ENCODE results near the gene DSTYK.
"Not testable (repeated sequence)": the region's sequence is repeated elsewhere in the genome, so short reads cannot be mapped to it uniquely, and the experiment has no call there.

The DSTYK gene

GRCh38 chr1:205180331-205180730 lies 31.2 kb downstream of the DSTYK start:
- not testable (repeated sequence) for H3K27ac ChIP-seq (ENCODE audit: low read depth in 2 of 2, low read length in 2 of 2); H3K4me3 ChIP-seq (ENCODE audit: low read length in 2 of 2); H3K27me3 ChIP-seq (ENCODE audit: control insufficient read depth in 2 of 2, insufficient read depth in 2 of 2, low read length in 2 of 2); H3K36me3 ChIP-seq (ENCODE audit: control insufficient read depth in 2 of 2, insufficient read depth in 2 of 2, low read length in 2 of 2); H3K9me3 ChIP-seq (ENCODE audit: control insufficient read depth in 2 of 2, low read length in 2 of 2); H3K4me1 ChIP-seq (ENCODE audit: control insufficient read depth in 2 of 2, insufficient read depth in 2 of 2, low read length in 2 of 2); H3K9ac ChIP-seq (ENCODE audit: low read depth in 1 of 2, low read length in 2 of 2)

GRCh38 chr1:205179842-205180241 lies 31.7 kb downstream of the DSTYK start:
- Histone ChIP-seq H3K4me3 (ENCODE audit: low read length in 2 of 2) (no peak overlapping the region), H3K27me3 (ENCODE audit: control insufficient read depth in 2 of 2, insufficient read depth in 2 of 2, low read length in 2 of 2) (no peaks in the 10 kb centered on the region), H3K4me1 (ENCODE audit: control insufficient read depth in 2 of 2, insufficient read depth in 2 of 2, low read length in 2 of 2) (peaks cover 0 to 3% of the 10 kb centered on the region in 2 donors), H3K36me3 (ENCODE audit: control insufficient read depth in 2 of 2, insufficient read depth in 2 of 2, low read length in 2 of 2) (peaks cover 0 to 3% of the 10 kb centered on the region in 2 donors), H3K27ac (ENCODE audit: low read depth in 2 of 2, low read length in 2 of 2) (no peak overlapping the region), H3K9ac (ENCODE audit: low read depth in 1 of 2, low read length in 2 of 2) (no peak overlapping the region), H3K9me3 (ENCODE audit: control insufficient read depth in 2 of 2, low read length in 2 of 2) (no peaks in the 10 kb centered on the region)

DNA sequence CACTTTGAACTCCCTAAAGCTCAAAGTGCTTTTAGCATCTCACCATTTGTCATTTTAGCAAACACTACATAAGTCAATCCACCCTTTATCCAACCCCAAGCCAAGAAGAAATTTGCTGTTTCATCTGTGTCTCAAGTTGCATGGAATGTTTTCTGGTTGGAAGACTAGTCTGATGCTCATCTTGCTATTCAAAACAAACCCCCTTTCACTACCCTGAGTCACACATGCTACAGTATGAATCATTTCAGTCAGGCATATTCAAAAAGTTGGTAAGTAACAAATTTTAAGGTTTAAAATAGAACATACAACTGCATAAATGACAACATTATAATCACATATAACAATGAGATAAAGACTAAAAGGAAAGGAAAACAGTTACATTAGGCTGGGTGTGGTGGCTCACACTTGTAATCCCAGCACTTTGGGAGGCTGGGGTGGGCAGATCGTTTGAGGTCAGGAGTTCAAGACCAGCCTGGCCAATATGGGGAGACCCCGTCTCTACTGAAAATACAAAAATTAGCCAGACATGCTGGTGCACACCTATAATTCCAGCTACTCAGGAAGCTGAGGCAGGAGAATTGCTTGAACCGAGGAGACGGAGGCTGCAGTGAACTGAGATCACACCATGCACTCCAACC lies 38.7 kb downstream of the DSTYK start:
- H3K36me3 ChIP-seq (ENCODE audit: control insufficient read depth in 2 of 2, insufficient read depth in 2 of 2, low read length in 2 of 2), result peaks cover 4 to 12% of the 10 kb centered on the region in 2 donors
- no peaks in the 10 kb centered on the region for H3K4me1 ChIP-seq (ENCODE audit: control insufficient read depth in 2 of 2, insufficient read depth in 2 of 2, low read length in 2 of 2)
- no peaks in the 10 kb centered on the region for H3K27me3 ChIP-seq (ENCODE audit: control insufficient read depth in 2 of 2, insufficient read depth in 2 of 2, low read length in 2 of 2)
- no peaks in the 10 kb centered on the region for H3K9me3 ChIP-seq (ENCODE audit: control insufficient read depth in 2 of 2, low read length in 2 of 2)
- H3K27ac ChIP-seq (ENCODE audit: low read depth in 2 of 2, low read length in 2 of 2), result no peak overlapping the region
- no peak overlapping the region for H3K4me3 ChIP-seq (ENCODE audit: low read length in 2 of 2)
- no peak overlapping the region for H3K9ac ChIP-seq (ENCODE audit: low read depth in 1 of 2, low read length in 2 of 2)

DNA sequence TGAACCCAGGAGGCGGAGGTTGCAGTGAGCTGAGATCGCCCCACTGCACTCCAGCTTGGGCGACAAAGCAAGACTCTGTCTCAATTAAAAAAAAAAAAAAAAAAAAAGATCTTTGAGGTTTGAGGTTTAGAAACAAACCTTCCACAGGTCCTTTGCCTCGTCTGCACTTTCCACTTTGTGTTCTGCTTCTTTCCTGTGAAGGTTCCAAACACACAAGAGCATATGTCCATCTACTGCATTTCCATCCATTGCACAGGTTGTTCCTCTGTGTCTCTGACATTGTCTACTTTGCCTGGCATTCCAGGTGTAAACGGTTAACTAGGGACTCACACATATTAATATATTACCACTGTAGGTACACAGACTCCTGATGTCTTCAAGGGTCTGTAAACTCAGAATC lies 40.1 kb downstream of the DSTYK start:
- no peak overlapping the region for H3K9ac ChIP-seq (ENCODE audit: low read depth in 1 of 2, low read length in 2 of 2)
- H3K36me3 ChIP-seq (ENCODE audit: control insufficient read depth in 2 of 2, insufficient read depth in 2 of 2, low read length in 2 of 2), result peaks cover 4 to 15% of the 10 kb centered on the region in 2 donors
- H3K9me3 ChIP-seq (ENCODE audit: control insufficient read depth in 2 of 2, low read length in 2 of 2), result no peaks in the 10 kb centered on the region
- H3K27me3 ChIP-seq (ENCODE audit: control insufficient read depth in 2 of 2, insufficient read depth in 2 of 2, low read length in 2 of 2), result no peaks in the 10 kb centered on the region
- H3K27ac ChIP-seq (ENCODE audit: low read depth in 2 of 2, low read length in 2 of 2), result no peak overlapping the region
- no peak overlapping the region for H3K4me3 ChIP-seq (ENCODE audit: low read length in 2 of 2)
- H3K4me1 ChIP-seq (ENCODE audit: control insufficient read depth in 2 of 2, insufficient read depth in 2 of 2, low read length in 2 of 2), result no peaks in the 10 kb centered on the region

DNA sequence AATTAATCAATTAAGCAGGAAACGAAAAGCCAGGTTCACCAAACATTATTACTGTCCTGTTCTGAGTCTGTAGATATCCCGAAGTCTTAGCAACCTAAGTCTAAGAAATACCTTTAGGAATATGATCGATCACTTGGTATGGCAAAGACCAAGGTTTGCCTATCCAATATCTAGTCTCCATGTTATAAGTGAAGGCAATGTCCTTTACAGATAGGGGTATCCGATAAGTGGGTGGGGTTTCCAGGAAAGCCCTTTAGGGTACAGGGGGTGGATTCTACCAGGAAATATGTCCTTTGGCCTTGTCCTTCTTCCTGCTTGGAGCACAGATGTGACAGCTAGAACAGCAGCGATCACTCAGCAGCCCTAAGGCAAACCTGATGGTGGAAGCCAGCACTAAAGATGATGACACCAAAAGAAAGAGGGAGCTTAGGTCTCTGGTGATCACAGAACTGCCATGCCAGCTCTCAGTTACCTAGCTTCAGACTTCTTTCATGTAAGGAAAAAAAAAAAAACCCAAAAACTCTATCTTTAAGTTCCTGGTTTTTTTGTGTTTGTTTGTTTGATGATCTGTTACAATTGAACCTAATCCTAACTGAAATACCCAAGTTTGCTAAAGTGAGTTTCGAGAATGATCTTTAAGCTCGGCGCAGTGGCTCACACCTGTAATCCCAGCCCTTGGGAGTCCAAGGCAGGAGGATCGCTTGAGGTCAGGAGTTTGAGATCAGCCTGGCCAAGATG lies 40.8 kb downstream of the DSTYK start:
- no peak overlapping the region for H3K27ac ChIP-seq (ENCODE audit: low read depth in 2 of 2, low read length in 2 of 2)
- no peaks in the 10 kb centered on the region for H3K27me3 ChIP-seq (ENCODE audit: control insufficient read depth in 2 of 2, insufficient read depth in 2 of 2, low read length in 2 of 2)
- H3K9me3 ChIP-seq (ENCODE audit: control insufficient read depth in 2 of 2, low read length in 2 of 2), result no peaks in the 10 kb centered on the region
- no peak overlapping the region for H3K4me3 ChIP-seq (ENCODE audit: low read length in 2 of 2)
- no peaks in the 10 kb centered on the region for H3K4me1 ChIP-seq (ENCODE audit: control insufficient read depth in 2 of 2, insufficient read depth in 2 of 2, low read length in 2 of 2)
- peaks cover 4 to 15% of the 10 kb centered on the region in 2 donors for H3K36me3 ChIP-seq (ENCODE audit: control insufficient read depth in 2 of 2, insufficient read depth in 2 of 2, low read length in 2 of 2)
- no peak overlapping the region for H3K9ac ChIP-seq (ENCODE audit: low read depth in 1 of 2, low read length in 2 of 2)

- Histone ChIP-seq H3K36me3 (ENCODE audit: control insufficient read depth in 2 of 2, insufficient read depth in 2 of 2, low read length in 2 of 2) (peaks cover 4 to 15% of the 10 kb centered on the region in 2 donors), H3K27ac (ENCODE audit: low read depth in 2 of 2, low read length in 2 of 2) (no peak overlapping the region), H3K4me3 (ENCODE audit: low read length in 2 of 2) (no peak overlapping the region), H3K27me3 (ENCODE audit: control insufficient read depth in 2 of 2, insufficient read depth in 2 of 2, low read length in 2 of 2) (no peaks in the 10 kb centered on the region), H3K9me3 (ENCODE audit: control insufficient read depth in 2 of 2, low read length in 2 of 2) (no peaks in the 10 kb centered on the region), H3K9ac (ENCODE audit: low read depth in 1 of 2, low read length in 2 of 2) (no peak overlapping the region), H3K4me1 (ENCODE audit: control insufficient read depth in 2 of 2, insufficient read depth in 2 of 2, low read length in 2 of 2) (no peaks in the 10 kb centered on the region)
Observed at GRCh38 chr1:205169248-205169647, 42.3 kb downstream of the DSTYK start.

DNA sequence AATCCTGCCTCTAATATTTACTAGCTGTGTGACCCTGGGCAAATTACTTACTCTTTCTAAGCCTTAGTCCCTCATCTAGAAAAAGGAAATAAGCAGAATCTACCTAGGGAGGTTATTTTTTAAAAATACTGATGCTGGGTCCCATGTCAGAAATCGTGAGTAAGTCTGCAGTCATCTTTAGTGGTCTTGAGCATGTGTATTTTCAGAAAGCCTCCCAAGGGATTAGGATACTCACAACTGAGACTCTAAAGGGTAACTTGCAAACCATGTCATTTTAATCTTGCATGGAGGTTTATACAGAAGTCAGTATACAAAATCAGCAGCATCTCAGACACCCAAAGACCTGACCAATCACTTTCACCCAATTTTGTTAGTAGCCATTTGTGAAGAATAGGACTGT lies 43.2 kb downstream of the DSTYK start:
- no peaks in the 10 kb centered on the region for H3K27me3 ChIP-seq (ENCODE audit: control insufficient read depth in 2 of 2, insufficient read depth in 2 of 2, low read length in 2 of 2)
- H3K4me3 ChIP-seq (ENCODE audit: low read length in 2 of 2), result no peak overlapping the region
- H3K9me3 ChIP-seq (ENCODE audit: control insufficient read depth in 2 of 2, low read length in 2 of 2), result no peaks in the 10 kb centered on the region
- H3K9ac ChIP-seq (ENCODE audit: low read depth in 1 of 2, low read length in 2 of 2), result no peak overlapping the region
- no peak overlapping the region for H3K27ac ChIP-seq (ENCODE audit: low read depth in 2 of 2, low read length in 2 of 2)
- H3K4me1 ChIP-seq (ENCODE audit: control insufficient read depth in 2 of 2, insufficient read depth in 2 of 2, low read length in 2 of 2), result no peaks in the 10 kb centered on the region
- peaks cover 11 to 20% of the 10 kb centered on the region in 2 donors for H3K36me3 ChIP-seq (ENCODE audit: control insufficient read depth in 2 of 2, insufficient read depth in 2 of 2, low read length in 2 of 2)

GRCh38 chr1:205162301-205162700 lies 49.2 kb downstream of the DSTYK start:
- Histone ChIP-seq H3K4me1 (ENCODE audit: control insufficient read depth in 2 of 2, insufficient read depth in 2 of 2, low read length in 2 of 2) (no peaks in the 10 kb centered on the region), H3K27me3 (ENCODE audit: control insufficient read depth in 2 of 2, insufficient read depth in 2 of 2, low read length in 2 of 2) (no peaks in the 10 kb centered on the region), H3K9ac (ENCODE audit: low read depth in 1 of 2, low read length in 2 of 2) (no peak overlapping the region), H3K4me3 (ENCODE audit: low read length in 2 of 2) (no peak overlapping the region), H3K27ac (ENCODE audit: low read depth in 2 of 2, low read length in 2 of 2) (no peak overlapping the region), H3K36me3 (ENCODE audit: control insufficient read depth in 2 of 2, insufficient read depth in 2 of 2, low read length in 2 of 2) (peaks cover 42 to 51% of the 10 kb centered on the region in 2 donors), H3K9me3 (ENCODE audit: control insufficient read depth in 2 of 2, low read length in 2 of 2) (no peaks in the 10 kb centered on the region)

- Histone ChIP-seq H3K27ac (ENCODE audit: low read depth in 2 of 2, low read length in 2 of 2) (no peak overlapping the region), H3K36me3 (ENCODE audit: control insufficient read depth in 2 of 2, insufficient read depth in 2 of 2, low read length in 2 of 2) (peaks cover 52 to 62% of the 10 kb centered on the region in 2 donors), H3K4me3 (ENCODE audit: low read length in 2 of 2) (no peak overlapping the region), H3K27me3 (ENCODE audit: control insufficient read depth in 2 of 2, insufficient read depth in 2 of 2, low read length in 2 of 2) (no peaks in the 10 kb centered on the region), H3K9ac (ENCODE audit: low read depth in 1 of 2, low read length in 2 of 2) (no peak overlapping the region), H3K9me3 (ENCODE audit: control insufficient read depth in 2 of 2, low read length in 2 of 2) (peaks cover 0 to 3% of the 10 kb centered on the region in 2 donors), H3K4me1 (ENCODE audit: control insufficient read depth in 2 of 2, insufficient read depth in 2 of 2, low read length in 2 of 2) (no peaks in the 10 kb centered on the region)
Observed at GRCh38 chr1:205161076-205161475, 50.4 kb downstream of the DSTYK start.

DNA sequence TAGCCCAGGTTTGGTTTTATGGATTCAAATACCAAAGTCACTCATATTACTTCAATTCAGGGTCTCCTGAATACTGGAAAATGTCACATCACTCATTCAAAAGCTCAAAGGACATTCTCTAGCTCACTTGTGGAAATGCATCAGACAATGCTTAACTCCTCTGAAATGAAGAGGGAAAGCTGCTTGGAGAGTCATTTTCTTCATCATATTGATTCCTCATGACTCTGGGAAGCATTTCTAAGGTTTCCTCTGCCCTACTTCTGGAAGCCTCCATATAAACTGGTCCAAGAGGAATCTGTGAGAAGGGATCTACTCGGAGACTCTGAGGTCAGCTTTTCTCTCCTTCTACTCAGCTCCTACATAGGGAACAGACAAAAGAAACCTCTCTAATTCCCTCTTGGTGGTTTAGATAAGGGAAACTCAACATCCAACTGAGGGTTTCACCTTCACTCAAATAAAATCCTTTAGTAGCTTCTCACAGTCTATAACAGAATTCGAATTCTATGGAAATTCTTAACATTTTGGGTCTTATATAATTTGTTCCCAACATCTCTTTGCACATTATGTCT lies 53.4 kb downstream of the DSTYK start:
- peaks cover 53 to 62% of the 10 kb centered on the region in 2 donors for H3K36me3 ChIP-seq (ENCODE audit: control insufficient read depth in 2 of 2, insufficient read depth in 2 of 2, low read length in 2 of 2)
- H3K27me3 ChIP-seq (ENCODE audit: control insufficient read depth in 2 of 2, insufficient read depth in 2 of 2, low read length in 2 of 2), result no peaks in the 10 kb centered on the region
- H3K4me1 ChIP-seq (ENCODE audit: control insufficient read depth in 2 of 2, insufficient read depth in 2 of 2, low read length in 2 of 2), result no peaks in the 10 kb centered on the region
- peaks cover 0 to 3% of the 10 kb centered on the region in 2 donors for H3K9me3 ChIP-seq (ENCODE audit: control insufficient read depth in 2 of 2, low read length in 2 of 2)
- no peak overlapping the region for H3K27ac ChIP-seq (ENCODE audit: low read depth in 2 of 2, low read length in 2 of 2)
- no peak overlapping the region for H3K9ac ChIP-seq (ENCODE audit: low read depth in 1 of 2, low read length in 2 of 2)
- H3K4me3 ChIP-seq (ENCODE audit: low read length in 2 of 2), result no peak overlapping the region
